ENCODE data around the gene MOV10L1. TPM values are rescaled to one million over a fixed set of nuclear protein-coding genes. Genes with fewer than 3 reads are reported as not detected.

The MOV10L1 gene
- polyA plus RNA-seq, 3 donors = 0.18 to 0.35 TPM; not detected in 1

DNA sequence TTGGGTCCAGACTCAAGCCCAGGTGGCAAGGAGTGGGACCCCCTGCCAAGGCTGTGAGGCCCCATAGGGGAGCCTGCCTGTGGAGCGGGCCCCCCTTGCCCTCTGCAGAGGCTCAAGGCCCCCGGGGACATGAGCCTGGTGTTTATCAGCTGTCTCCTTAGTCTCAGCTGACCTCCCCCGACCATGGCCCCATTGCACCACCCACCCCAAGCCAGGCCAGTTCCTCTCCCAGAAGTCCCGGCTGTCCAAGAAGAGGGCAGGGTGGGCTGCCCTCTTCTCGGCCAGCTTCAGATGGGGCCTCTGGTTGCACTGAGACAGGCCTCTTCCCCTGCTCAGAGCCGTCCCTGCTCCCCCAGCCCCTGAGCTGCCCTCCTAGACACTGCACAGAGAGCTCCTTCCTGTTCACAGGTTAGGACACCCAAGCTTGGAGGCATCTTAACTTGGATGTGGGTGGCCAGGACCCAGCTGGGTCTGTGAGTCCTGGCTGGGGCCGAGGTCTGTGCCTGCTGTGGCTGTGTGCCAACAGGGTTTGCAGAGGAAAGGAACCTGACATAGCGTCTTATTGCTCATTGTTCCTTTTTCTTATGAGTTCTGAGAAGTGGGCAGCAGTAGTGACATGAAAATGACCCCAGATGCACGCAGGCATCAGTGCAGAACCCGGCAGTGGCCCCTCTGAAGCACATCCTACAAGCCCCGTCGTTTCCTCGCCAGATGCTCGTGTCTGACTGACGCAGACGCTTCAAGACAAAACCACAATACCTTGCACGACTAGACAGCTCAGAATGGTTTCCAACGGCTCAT, 101.3 kb downstream of the MOV10L1 start:
- no peaks in the 10 kb centered on the region for H3K9me3 ChIP-seq (replicated peaks in 1 of 2; ENCODE audit: control insufficient read depth in 1 of 2, insufficient read depth in 1 of 2, low read length in 2 of 2)
- H3K36me3 Mint-ChIP-seq = peaks cover 36 to 49% of the 10 kb centered on the region in 2 donors
- peak overlapping the region; percentile 99 to 100 for H3K27ac ChIP-seq (ENCODE audit: low read depth in 1 of 2, low read length in 2 of 2)
- H3K79me2 ChIP-seq (ENCODE audit: insufficient read depth, low read length) = peaks cover 79% of the 10 kb centered on the region
- 0% methylated on average over 16 of the region's 18 CpGs for WGBS (ENCODE audit: insufficient coverage)
- peak overlapping the region; percentile 95 for H3K9ac ChIP-seq (ENCODE audit: insufficient read depth, low read length, poor library complexity, severe bottlenecking)
- peak; percentile 90 to 95 (median 93) for DNase-seq
- intact Hi-C loops (cut with micrococcal nuclease) = loop anchor here in 1 of 2 donors (1.0 to 2.0 kb wide), 2 partner anchors 9 to 254 kb away; no protein-coding TSS in a partner anchor
- H2AFZ ChIP-seq (ENCODE audit: insufficient read depth, low read depth, low read length, poor library complexity, severe bottlenecking) = no peak overlapping the region
- H3K9me3 Mint-ChIP-seq = no peaks in the 10 kb centered on the region
- peak overlapping the region; percentile 21 to 71 (median 57) for H3K4me3 ChIP-seq (replicated peaks in 1 of 3; ENCODE audit: low read depth in 2 of 3, low read length in 3 of 3)
- peaks cover 31 to 32% of the 10 kb centered on the region in 2 donors for H3K36me3 ChIP-seq (replicated peaks in 1 of 2; ENCODE audit: control insufficient read depth in 1 of 2, insufficient read depth in 2 of 2, low read length in 2 of 2)
- peaks cover 64 to 75% of the 10 kb centered on the region in 2 donors for H3K4me1 ChIP-seq (ENCODE audit: control insufficient read depth in 1 of 2, insufficient read depth in 2 of 2, low read length in 2 of 2)
- H3K4me1 Mint-ChIP-seq = peaks cover 54% of the 10 kb centered on the region
- peaks cover 0 to 2% (median 1%) of the 10 kb centered on the region in 3 donors for H3K27me3 Mint-ChIP-seq (ENCODE audit: low read depth in 3 of 3)
- TF ChIP-seq, protein P1, sequence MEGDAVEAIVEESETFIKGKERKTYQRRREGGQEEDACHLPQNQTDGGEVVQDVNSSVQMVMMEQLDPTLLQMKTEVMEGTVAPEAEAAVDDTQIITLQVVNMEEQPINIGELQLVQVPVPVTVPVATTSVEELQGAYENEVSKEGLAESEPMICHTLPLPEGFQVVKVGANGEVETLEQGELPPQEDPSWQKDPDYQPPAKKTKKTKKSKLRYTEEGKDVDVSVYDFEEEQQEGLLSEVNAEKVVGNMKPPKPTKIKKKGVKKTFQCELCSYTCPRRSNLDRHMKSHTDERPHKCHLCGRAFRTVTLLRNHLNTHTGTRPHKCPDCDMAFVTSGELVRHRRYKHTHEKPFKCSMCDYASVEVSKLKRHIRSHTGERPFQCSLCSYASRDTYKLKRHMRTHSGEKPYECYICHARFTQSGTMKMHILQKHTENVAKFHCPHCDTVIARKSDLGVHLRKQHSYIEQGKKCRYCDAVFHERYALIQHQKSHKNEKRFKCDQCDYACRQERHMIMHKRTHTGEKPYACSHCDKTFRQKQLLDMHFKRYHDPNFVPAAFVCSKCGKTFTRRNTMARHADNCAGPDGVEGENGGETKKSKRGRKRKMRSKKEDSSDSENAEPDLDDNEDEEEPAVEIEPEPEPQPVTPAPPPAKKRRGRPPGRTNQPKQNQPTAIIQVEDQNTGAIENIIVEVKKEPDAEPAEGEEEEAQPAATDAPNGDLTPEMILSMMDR (IDR thresholded peaks at IDR 0.05) = no peak
- H3K4me2 ChIP-seq (replicated peaks; ENCODE audit: extremely low read depth, low read length, poor library complexity, severe bottlenecking) = peak overlapping the region; percentile 70
- no peaks in the 10 kb centered on the region for H4K20me1 ChIP-seq (ENCODE audit: insufficient read depth, low read length)
- no peaks in the 10 kb centered on the region for H3K27me3 ChIP-seq (ENCODE audit: control insufficient read depth in 2 of 2, insufficient read depth in 2 of 2, low read length in 2 of 2)
- H3K4me3 Mint-ChIP-seq = peak overlapping the region; percentile 83 to 89
- peak overlapping the region; percentile 98 to 100 (median 100) for H3K27ac Mint-ChIP-seq

DNA sequence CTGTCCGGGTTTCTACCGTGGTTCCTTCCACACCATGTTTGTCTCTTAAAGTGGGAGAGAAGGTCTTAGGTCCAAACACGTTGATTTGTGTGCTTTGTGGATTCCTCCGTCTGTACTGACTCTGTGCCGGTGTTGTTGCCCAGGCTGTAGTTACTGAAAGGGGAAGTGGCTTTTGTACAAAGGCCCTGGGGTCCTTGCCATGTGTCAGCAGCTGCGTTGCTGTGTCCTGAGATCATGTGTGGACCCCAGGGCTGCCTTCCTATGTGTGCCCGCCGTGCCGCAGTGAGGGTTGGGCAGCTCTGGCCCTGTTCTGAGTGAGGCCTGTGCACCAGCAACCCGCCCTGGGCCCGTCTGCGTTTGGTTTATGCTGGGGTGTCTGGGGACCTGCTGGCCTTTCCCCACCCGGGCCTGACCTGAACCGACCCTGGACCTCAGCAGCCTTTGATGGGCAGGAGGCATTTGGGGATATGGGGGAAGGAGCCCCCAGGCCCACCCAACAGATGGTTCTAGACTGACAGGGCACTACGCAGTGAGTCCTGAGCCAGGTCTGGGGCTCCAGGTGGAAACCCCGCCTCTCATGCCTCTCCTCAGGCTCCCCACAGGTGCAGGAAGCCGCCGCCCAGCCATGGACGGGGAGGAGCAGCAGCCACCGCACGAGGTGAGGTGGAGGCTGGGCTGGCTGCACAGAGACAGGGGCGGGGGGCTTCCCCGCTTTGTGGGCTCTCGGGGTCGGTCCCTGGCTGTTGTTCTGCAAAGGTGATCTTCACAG, 102.8 kb downstream of the MOV10L1 start:
- 44% methylated on average over 22 of the region's 25 CpGs for WGBS (ENCODE audit: insufficient coverage)
- peak overlapping the region; percentile 95 for H3K9ac ChIP-seq (ENCODE audit: insufficient read depth, low read length, poor library complexity, severe bottlenecking)
- TF ChIP-seq, protein P1 (IDR thresholded peaks at IDR 0.05) = no peak
- H3K27me3 ChIP-seq (ENCODE audit: control insufficient read depth in 2 of 2, insufficient read depth in 2 of 2, low read length in 2 of 2) = no peaks in the 10 kb centered on the region
- H3K36me3 Mint-ChIP-seq = peaks cover 40 to 64% of the 10 kb centered on the region in 2 donors
- H3K27ac Mint-ChIP-seq = peak overlapping the region; percentile 98 to 100 (median 100)
- H3K79me2 ChIP-seq (ENCODE audit: insufficient read depth, low read length) = peaks cover 64% of the 10 kb centered on the region
- H3K4me3 Mint-ChIP-seq = peak overlapping the region; percentile 83 to 89
- H3K36me3 ChIP-seq (replicated peaks in 1 of 2; ENCODE audit: control insufficient read depth in 1 of 2, insufficient read depth in 2 of 2, low read length in 2 of 2) = peaks cover 43 to 47% of the 10 kb centered on the region in 2 donors
- H3K4me1 Mint-ChIP-seq = peaks cover 45% of the 10 kb centered on the region
- no peaks in the 10 kb centered on the region for H3K9me3 ChIP-seq (replicated peaks in 1 of 2; ENCODE audit: control insufficient read depth in 1 of 2, insufficient read depth in 1 of 2, low read length in 2 of 2)
- no peak overlapping the region for H2AFZ ChIP-seq (ENCODE audit: insufficient read depth, low read depth, low read length, poor library complexity, severe bottlenecking)
- peak overlapping the region; percentile 99 to 100 for H3K27ac ChIP-seq (ENCODE audit: low read depth in 1 of 2, low read length in 2 of 2)
- H4K20me1 ChIP-seq (ENCODE audit: insufficient read depth, low read length) = peaks cover 6% of the 10 kb centered on the region
- peak overlapping the region in 2 of 3 experiments; percentile 57 to 71 for H3K4me3 ChIP-seq (replicated peaks in 1 of 3; ENCODE audit: low read depth in 2 of 3, low read length in 3 of 3)
- DNase-seq = peak; percentile 55 to 67 (median 65)
- intact Hi-C loops (cut with micrococcal nuclease) = no loop called here
- peaks cover 52 to 60% of the 10 kb centered on the region in 2 donors for H3K4me1 ChIP-seq (ENCODE audit: control insufficient read depth in 1 of 2, insufficient read depth in 2 of 2, low read length in 2 of 2)
- H3K4me2 ChIP-seq (replicated peaks; ENCODE audit: extremely low read depth, low read length, poor library complexity, severe bottlenecking) = peak overlapping the region; percentile 70
- H3K27me3 Mint-ChIP-seq (ENCODE audit: low read depth in 3 of 3) = peaks cover 0 to 1% (median 0%) of the 10 kb centered on the region in 3 donors
- H3K9me3 Mint-ChIP-seq = no peaks in the 10 kb centered on the region

Data from CD14-positive monocyte (primary cell).